Measurements from ENCODE around the gene UBE2I.
A peak's percentile ranks its signal among the peaks of the same experiment; 100 is the strongest.

UBE2I gene

DNA sequence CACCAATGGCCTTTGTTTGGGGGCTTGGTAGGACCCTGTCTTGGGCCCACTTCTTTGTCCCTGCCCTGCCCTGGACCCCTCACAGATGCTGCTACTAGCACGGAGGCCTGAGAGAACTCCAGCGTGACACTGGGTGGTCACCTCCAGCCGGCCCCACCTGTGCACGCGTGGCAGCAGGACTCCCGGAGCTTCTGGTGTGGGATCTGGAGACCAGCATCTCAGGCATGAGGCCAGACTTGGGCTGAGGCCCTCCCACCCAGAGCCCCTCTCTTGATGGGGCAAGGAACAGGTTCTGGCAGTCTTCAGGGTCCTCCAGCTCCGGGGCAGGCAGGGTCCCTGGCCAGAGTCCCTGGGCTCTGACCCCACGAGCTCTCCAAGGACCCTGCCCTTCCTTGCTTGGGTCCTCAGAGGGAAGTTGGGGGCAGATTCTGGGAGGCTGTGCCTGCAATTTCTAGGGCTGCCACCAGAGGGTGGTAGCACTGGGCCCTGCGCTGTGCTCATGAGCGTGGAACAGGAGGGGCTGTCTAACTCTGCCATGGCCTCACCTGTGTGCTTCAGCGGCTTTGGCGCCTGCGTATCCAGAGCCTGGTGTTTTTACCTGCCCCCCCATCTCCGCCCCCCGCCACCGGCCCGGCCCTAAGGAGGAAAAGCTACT is 21.0 kb downstream of the UBE2I start:
- peak in 1 of 2 donors; percentile 33 for DNase-seq (ENCODE audit: low read depth in 2 of 2)

DNA sequence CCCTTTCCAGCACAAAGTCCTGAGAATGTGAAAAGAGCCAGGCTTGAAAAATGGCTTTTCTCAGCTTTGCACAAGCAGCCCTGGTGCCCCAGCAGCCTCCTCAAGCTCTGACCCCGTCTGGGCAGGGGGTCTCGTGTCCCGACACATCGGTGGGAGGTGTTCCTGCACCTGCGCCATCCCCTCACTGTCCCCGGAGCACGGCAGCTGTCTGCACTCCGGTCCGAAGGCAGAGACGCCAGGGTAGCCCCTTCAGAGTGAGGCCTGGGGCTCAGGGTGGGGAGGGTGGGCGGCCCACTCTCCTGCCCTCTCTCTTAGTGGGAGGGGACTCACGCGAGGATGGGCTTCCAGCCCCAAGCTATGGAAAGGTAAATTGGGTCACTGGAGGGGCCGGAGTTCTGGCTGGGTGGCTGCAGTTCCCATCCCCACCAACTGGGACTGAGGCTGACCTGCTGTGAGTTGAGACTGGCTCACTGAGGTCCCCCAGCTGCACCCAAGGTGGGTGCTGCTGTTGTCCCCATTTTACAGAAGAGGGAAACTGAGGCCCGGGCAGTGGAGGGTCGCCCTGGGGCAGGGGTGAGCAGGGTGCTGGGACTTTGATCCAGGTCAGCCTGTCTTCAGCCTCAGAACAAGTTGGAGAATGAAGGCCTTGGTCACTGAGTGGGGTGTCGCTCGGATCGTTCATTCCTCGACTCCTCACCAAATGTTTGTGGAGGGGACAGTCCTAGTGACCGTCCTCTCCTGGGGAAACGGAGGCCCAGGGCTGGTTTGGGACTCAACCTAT is 21.7 kb downstream of the UBE2I start:
- no peak for DNase-seq (ENCODE audit: low read depth in 2 of 2)

DNA sequence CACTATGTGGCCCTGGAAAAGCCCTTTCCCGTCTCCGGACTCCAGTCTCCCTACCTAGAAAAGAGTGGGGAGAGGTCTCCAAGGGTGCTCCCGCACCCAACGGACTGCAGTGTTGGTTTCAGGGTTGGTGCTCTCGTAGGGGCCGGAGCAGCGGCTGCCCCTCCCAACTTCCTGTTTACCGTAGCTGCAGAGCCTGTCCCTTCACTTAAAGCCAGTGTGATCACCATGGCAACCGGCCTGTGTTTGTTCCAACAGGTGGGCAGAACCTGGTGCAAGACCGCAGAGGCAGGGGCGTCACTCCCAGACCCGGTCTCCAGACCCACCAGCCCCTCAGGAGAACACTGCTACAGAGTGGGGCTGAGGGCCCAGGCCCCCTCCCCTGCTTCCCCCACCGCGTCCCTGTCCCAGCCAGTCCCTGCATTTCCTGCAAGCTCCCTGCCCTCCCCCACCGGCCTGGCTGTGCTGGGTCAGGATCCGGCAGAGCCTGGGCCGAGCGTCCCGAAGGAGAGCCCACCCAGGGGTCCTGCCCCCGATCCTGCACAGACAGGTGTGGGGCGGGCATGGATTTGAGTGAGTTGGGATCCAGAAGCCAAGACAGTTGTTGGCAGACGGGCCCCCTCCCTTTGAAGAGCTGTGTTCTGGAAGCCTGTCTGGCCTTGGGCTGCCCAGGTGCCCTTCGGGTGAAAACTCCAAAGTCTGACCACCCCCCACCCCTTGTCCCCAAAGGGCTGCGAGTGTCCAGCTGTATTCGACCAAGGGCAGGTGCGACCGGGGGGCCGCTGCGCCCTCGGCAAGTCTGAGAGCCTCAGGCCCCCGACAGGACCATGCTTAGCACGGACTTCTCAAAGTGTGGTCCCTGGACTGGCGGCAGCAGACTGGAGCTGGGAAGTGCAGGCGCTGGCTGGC is 22.5 kb downstream of the UBE2I start:
- no peak for DNase-seq (ENCODE audit: low read depth in 2 of 2)

DNA sequence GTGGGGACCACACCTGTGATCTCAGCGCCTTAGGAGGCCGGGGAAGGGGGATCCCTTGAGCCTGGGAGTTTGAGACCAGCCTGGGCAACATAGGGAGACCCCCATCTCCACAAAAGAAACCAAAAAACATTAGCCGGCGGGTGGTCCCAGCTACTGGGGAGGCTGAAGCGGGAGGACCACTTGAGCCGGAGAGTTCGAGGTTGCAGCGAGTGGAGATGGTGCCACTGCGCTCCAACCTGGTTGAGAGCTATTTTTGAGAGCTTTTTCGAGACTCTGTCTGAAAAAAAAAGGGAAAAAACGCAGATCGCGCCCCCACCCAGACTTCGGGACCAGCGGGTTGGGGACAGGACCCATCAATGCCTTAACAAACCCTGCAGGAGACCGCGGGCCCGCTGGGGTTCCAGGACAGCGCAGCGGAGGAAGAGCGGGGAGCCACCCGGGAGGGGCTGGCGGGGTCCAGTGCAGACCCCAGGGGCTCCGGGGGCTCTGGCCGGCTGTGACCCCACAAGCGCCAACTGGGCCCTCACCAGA is 23.2 kb downstream of the UBE2I start:
- DNase-seq (ENCODE audit: low read depth in 2 of 2): no peak

DNA sequence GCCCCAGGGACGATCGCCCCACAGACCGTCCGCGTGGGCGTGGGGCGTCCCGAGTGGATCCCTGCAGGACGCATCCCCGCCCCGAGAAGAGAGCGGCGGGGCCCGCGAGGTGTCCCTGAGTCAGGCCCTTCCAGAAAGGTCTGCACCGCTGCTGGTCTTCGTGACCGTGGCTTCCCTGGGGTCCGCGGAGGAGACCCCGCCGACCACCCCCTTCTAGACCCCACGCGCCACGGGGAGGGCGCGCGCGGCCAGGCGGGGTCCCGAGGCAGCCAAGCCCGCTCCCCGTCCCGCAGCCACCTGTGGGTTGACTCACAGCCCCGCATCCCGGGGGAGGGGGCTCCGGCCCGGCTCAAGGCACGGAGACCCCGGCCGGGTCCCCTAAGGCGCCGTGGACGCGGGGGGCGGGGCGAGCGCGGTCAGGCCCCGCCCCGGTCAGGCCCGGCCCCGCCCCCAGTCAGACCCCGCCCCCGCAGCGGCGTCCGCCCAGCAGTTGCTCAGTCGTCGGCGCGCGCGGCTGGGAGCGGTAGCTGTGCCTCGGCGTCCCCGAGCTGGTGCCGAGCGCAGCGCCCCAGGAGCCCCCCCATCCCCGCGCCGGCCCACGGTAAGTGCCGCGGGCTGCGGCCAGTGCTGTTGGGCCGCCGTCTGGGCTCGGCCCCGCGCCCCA is 23.8 kb downstream of the UBE2I start, which contains the start of gene BAIAP3:
BAIAP3 (plus strand) TSS at position 497 of the 664 bp plus-strand sequence. CDS start 4,905 bp downstream, outside the sequence.
- DNase-seq (ENCODE audit: low read depth in 2 of 2): peak in 1 of 2 donors; percentile 46

DNA sequence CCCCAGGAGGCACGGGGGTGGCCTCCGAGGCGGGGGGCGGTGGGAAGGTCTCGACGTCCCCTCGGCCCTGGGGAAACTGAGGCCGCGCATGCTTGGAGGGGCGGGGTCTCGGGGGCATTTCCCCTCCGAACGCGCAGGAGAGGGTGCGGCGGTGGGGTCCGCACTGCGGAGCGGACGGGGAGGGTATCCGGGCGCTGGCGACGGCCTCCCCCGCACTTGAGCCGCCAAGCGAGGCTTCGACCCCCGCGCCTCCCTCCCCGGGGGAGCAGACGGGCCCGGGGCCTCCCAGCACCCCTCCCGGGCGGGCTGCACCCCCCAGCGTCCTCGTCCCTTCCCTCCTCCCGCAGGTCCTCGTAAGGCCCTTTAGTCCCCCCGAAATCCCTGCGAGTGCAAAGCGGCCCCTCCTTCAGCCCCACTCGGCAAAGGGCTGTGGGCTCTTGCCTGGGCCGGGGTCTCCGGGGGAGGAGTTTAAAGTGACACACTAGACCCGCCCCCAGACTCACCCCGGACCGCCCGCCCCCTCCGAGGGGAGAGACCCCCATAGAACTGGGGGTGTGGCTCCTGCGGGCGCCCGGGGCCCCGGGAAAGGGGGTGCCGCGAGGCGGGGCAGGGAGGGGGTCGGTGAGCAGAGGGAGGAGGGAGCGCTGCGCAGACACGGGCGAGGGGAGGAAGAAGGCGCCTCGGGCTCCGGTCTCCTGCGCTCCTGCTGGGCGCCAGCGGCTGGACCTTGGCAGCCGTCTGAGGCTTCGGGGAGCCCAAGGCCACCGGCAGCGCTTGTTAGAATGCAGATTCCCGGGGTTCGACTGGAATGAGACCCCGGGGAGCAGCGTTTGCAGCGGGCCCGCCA is 24.6 kb downstream of the UBE2I start:
- DNase-seq (ENCODE audit: low read depth in 2 of 2): no peak

DNA sequence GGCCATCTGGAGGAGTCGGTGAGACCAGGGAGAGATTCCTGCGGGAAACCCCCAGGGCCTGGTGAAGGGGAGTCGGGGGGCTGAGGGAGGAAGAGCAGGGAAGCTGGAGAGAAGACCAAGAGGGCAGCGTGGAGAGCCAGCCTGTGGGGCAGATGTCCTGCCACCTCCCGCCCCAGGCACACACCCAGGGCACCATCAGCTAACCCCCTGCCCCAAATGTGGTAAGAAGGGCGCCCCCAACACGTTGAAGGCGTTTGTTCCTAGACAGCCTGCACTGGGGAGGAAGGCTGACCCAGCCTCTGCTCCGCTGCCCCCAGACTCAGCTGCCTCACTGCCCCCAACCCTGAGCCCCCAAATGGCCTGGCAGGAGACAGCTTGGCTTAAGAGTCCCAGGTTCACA is 25.3 kb downstream of the UBE2I start:
- no peak for DNase-seq (ENCODE audit: low read depth in 2 of 2)

DNA sequence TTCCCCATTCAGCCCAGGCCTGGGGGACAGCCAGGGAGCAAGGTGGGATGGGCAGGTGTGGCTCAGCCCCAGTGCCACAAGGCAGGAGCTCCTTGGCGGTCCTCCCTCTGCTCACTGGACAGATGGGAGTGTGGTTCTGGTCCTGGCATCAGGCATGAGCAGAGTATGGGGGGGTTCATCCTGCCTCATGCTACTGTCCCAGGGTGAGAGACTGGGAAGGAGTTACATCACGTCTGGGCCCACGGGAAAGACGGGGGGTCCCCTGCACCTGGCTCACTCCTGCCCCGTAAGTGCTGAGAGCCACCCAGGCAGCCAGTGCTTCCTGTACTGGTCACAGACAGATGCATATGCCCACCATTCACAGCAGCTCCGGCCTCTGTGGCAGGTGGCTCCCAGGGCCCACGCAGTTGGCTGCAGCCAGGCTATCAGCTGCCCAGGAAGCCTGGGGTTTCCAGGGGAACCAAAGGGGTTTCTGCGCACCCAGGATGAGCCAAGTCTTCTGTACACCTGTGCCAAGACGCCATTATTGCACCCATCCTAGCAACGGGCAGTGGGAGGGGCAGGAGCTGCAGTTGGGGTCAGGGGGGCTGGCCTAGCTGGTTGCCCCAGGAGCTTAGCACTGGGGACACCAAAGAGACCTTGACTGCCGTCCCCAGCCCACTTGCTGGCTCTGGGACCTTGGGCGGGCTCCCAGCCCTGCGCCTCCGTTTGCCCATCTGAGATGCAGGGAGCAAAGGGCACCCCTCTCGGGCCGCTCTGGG is 26.0 kb downstream of the UBE2I start:
- DNase-seq (ENCODE audit: low read depth in 2 of 2): no peak

DNA sequence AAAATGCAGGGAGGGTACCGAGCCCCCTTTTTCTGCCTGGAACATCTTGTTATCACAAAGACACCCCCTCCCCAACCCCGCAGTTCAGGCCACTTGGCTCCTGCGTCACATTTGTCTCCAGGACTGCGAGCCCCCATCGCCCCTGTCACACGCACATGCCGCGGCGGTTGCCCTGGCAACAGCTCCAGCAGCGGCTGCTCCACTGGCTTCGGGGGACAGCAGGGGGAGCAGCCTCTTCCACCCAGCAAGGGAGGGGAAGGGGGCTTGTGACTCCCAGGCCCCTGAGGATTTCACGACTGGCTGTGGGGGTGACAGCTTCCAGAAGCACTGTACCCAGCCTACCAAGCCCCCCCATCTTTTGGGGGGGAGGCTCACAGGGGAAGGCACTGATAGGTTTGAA is 26.6 kb downstream of the UBE2I start:
- no peak for DNase-seq (ENCODE audit: low read depth in 2 of 2)

DNA sequence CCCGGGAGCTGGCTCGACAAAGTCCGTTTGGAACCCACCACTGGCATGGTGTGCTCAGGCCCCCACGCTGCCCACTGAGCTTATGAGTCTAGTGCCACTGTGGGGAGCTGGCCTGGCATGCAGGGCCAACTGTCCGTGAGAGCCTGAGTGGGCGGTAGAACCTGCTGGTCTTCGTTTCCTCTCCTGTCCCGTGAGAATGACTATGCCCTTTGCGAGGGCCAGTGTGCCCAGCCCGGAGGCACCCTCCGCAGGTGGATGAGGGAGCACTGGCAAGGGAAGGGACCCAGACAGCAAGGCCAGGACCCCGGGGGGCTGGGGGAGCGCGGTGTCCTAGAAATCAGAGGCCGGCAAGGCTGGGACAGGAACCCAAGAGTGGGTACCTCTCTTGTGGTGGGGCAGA is 27.2 kb downstream of the UBE2I start:
- no peak for DNase-seq (ENCODE audit: low read depth in 2 of 2)

DNA sequence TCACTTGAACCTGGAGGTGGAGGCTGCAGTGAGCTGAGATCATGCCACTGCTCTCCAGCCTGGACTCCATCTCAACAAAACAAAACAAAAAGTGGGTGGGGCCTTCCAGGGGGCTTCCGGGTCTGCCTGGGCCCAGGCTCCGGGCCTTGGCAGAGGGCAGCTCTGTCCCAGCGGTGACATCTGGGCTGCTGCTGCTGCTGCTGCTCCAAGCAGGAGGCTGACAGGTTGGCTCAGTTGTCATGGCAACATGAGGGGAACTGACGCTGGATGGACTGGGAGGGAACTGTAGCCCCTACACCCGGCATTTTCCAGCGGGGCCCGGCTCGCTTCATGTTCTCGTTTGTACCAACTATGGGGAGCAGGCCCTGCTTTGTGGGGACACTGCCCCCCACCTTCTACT is 28.1 kb downstream of the UBE2I start:
- no peak for DNase-seq (ENCODE audit: low read depth in 2 of 2)

DNA sequence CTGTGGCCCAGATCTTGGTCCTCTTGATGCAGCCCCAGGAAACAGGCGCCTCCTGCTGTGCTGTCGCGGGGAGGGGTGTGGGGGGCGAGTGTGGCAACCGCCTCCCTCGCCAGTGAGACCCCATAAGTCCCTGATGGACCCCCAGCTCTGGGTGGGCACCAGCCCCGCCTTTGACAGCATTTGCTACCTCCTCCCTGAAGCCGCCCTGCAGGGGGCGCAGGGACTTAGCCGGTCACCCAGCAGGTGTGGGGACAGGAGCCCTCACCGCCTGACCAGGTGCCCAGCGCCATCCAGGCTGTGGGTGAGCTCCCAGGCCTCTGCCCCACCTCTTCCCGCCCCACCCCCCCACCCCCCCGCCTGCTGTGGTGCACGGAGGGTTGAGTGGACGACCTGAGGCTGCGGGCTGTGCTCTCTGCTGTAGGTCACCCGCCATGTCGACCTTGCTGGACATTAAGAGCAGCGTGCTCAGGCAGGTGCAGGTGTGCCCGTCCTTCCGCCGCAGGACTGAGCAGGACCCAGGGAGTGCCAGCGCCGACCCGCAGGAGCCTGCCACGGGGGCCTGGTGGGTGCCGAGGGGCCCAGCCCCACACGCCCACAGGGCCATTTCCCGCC is 28.8 kb downstream of the UBE2I start:
- no peak for DNase-seq (ENCODE audit: low read depth in 2 of 2)

DNA sequence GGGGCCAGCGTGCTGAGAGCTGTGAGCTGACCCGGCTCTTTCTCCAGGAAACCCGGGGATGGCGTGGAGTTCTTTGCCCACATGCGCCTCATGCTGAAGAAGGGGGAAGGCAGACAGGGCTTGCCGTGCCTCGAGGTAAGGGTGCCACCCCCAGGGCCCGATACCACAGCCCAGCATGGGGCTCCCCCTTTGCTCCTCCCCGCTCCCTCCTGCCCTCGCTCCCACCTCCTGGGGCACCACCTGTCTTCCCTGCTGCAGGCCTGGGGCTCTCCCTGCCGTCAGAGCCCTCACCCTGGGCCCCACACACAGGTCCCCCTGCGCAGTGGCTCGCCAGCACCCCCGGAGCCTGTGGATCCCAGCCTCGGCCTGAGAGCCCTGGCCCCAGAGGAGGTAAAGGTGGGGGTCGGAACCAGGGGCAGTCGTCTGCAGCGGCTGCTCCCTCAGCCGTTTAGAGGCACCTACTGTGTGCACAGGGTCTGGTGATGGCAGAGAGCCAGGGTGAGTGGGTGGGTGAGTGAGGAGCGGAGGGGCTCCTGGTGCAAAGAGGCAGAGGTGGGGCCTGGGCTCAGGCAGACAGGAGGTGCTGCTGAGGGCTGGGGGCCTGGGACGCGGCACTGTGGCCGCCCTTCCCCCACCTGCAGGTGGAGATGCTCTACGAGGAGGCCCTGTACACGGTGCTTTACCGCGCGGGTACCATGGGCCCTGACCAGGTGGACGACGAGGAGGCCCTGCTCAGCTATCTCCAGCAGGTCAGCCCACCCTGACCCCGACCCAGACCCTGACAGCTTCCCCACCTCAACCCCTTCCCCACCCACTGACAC is 29.6 kb downstream of the UBE2I start:
- no peak for DNase-seq (ENCODE audit: low read depth in 2 of 2)

DNA sequence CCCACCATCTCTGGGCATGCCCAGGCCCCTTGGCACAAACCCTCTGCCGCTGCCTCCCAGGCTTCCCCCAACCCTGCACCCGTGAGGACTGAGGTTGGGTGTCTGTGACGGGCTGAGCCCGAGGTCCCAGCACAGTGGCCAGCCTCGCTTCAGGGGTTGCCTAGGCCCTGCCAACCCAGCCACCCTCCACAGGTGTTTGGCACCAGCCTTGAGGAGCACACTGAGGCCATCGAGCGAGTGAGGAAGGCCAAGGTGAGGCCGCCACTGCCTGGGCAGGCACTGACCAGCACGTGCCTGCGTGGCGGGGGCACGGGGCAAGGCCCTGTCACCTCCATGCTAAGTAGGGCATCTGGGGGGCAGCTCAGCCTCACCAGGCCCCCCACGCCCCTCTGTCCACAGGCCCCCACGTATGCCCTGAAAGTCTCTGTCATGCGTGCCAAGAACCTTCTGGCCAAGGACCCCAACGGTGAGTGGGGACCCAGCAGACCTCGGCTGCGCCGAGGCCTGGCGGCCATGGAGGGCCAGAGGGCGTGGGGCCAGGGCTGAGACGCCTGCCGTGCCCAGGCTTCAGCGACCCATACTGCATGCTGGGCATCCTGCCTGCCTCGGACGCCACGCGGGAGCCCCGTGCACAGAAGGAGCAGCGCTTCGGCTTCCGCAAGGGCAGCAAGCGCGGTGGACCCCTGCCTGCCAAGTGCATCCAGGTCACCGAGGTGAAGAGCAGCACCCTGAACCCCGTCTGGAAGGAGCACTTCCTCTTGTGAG is 31.5 kb downstream of the UBE2I start:
- no peak for DNase-seq (ENCODE audit: low read depth in 2 of 2)

DNA sequence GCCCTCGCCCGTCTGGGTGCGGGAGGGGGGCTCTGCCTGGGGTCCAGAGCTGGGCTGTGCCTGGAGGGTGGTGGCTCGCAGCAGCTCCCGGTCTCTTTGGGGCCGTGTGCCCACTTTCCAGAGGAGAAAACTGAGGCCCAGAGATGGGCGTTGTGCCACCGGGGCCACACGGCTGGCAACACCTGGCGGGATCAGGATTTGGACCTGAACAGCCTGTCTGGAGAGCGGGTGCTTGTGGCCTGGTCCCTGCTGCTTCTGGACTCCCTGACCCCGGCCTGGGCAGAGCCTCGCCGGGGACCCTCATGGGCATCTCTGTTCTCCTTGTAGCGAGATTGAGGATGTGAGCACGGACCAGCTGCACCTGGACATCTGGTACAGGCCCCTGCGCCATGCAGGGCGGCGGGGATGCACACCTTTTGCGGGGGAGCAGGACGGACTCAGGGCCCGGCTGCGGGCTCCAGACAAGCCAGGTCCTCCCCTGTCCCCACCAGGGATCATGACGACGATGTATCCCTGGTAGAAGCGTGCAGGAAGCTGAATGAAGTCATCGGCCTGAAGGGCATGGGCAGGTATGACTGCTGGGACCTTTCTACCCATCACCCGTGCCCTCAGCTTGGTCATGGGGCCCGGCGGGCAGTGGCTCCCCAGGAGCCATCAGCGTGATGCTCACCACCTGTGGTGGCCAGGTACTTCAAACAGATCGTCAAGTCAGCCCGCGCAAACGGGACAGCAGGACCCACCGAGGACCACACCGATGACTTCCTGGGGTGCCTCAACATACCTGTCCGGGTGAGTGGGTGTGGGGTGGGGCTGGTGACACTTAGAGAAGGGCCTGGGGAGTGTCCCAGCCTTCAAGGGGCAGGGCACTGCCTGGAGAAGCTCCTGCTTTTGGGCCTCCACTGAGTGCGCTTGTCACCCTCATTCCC is 32.3 kb downstream of the UBE2I start:
- no peak for DNase-seq (ENCODE audit: low read depth in 2 of 2)

Data from activated CD4-positive, alpha-beta T cell treated with anti-CD3 and anti-CD28 coated beads for 24 hours (primary cell).